Prostate gland (tissue), 2 donors: ENCODE measurements around the gene RPS15. TPM values are rescaled to one million over a fixed set of nuclear protein-coding genes. Genes with fewer than 3 reads are reported as not detected.

Experiments used
- DNase-seq: peaks from one replicate; pipeline ENCODE4 v3.0.0-alpha.2; 2019; ENCODE audit warnings: low spot score
- H3K27ac ChIP-seq, 2 donors: fragments of 200-600 bp; sonication (generic); 2 replicates each; pipeline ENCODE4 v1.5.1; 2017 to 2019
- H3K27me3 ChIP-seq: fragments of 200-600 bp; sonication (generic); replicated peaks from 2 replicates; pipeline ENCODE4 v1.5.1; 2019; ENCODE audit not compliant: insufficient read depth
- H3K36me3 ChIP-seq, 2 donors: fragments of 200-600 bp; sonication (generic); 1 replicate in 1 of 2; 2 replicates in 1 of 2; pipeline versions ENCODE4 v1.5.1 to v1.8.1; 2017 to 2019
- H3K4me1 ChIP-seq: fragments of 200-600 bp; sonication (generic); replicated peaks from 2 replicates; pipeline ENCODE4 v1.5.1; 2019
- H3K4me3 ChIP-seq, 2 donors: fragments of 200-600 bp; sonication (generic); 2 replicates each; pipeline ENCODE4 v1.5.1; 2017 to 2019
- H3K9me3 ChIP-seq: fragments of 200-600 bp; sonication (generic); 2 replicates; pipeline ENCODE4 v1.5.1; 2017
- CTCF ChIP-seq, 4 experiments: fragments of 200-600 bp in 2 of 4; fragments of 450-650 bp in 2 of 4; sonication (generic) in 2 of 4; IDR thresholded peaks; 1 replicate in 3 of 4; 2 replicates in 1 of 4; pipeline ENCODE4 v1.5.1; 2016 to 2019; ENCODE audit warnings: antibody characterized with exemption in 4 of 4, mild to moderate bottlenecking in 2 of 4, moderate library complexity in 2 of 4
- POLR2A ChIP-seq: fragments of 450-650 bp; IDR thresholded peaks from one replicate; pipeline ENCODE4 v1.6.1; 2016; ENCODE audit warnings: antibody characterized with exemption, mild to moderate bottlenecking
- POLR2AphosphoS5 ChIP-seq: sonication (generic); formaldehyde crosslinking; IDR thresholded peaks from one replicate; pipeline ENCODE4 v1.6.1; 2017; ENCODE audit warnings: antibody characterized with exemption
- WGBS: methylation state at CpG from one replicate; pipeline ENCODE4 v1.1.5; 2018; 5-methylcytosine and 5-hydroxymethylcytosine counted together
- intact Hi-C: fragments of 100-400 bp; cut with DNase I; formaldehyde crosslinking; loops from one replicate; pipeline ENCODE4 v1.14.2; 2022
- total RNA-seq, 2 donors: library from RNA; depleted of rRNA; stranded (reverse); fragments of >200 nt; gene quantifications; one replicate each; pipeline ENCODE4 v1.1.0, GENCODE V29; 2016

Gene RPS15
- total RNA-seq, 2 donors from 2014 or later: 3,102 to 5,853 TPM

GRCh38 chr19:1392939-1393530, 45.2 kb upstream of the RPS15 start:
- TF ChIP-seq POLR2AphosphoS5 (no peak), CTCF (IDR thresholded peaks at IDR 0.05) (no peak), POLR2A (no peak)
- intact Hi-C loops: no loop called here
- no peak overlapping the region for H3K27ac ChIP-seq
- H3K4me1 ChIP-seq: no peaks in the 10 kb centered on the region
- DNase-seq: no peak
- H3K27me3 ChIP-seq: no peaks in the 10 kb centered on the region
- peaks cover 0 to 4% of the 10 kb centered on the region in 2 donors for H3K36me3 ChIP-seq
- H3K4me3 ChIP-seq: no peak overlapping the region
- WGBS: 88% methylated on average over 21 of the region's 37 CpGs
- no peaks in the 10 kb centered on the region for H3K9me3 ChIP-seq

DNA sequence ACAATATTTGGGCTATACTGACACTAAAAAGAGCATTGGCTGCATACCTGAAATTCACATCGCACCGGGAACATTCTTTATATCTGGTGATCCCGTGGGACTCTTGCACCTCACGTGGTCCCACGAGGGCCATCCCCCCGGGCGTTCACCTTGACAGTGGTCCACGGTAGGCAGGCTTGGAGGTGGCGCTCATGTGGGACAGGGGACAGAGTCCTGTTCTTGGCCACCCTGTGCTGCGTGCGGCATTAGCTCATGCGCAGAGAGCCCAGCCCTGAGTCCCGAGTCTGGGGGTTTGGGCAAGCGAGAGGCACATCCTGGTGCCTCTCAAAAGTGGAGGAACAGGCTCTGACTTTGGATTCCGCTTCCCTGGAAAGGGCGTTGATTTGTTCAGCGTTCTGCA, 44.4 kb upstream of the RPS15 start:
- H3K9me3 ChIP-seq: no peaks in the 10 kb centered on the region
- no peak for DNase-seq
- H3K4me3 ChIP-seq: no peak overlapping the region
- intact Hi-C loops: no loop called here
- H3K27ac ChIP-seq: no peak overlapping the region
- H3K4me1 ChIP-seq: no peaks in the 10 kb centered on the region
- H3K36me3 ChIP-seq: peaks cover 0 to 4% of the 10 kb centered on the region in 2 donors
- H3K27me3 ChIP-seq: no peaks in the 10 kb centered on the region
- TF ChIP-seq POLR2AphosphoS5: no peak
- no peak for TF ChIP-seq POLR2A
- TF ChIP-seq CTCF (IDR thresholded peaks at IDR 0.05): no peak
- WGBS: 68% methylated on average over 14 of the region's 17 CpGs

DNA sequence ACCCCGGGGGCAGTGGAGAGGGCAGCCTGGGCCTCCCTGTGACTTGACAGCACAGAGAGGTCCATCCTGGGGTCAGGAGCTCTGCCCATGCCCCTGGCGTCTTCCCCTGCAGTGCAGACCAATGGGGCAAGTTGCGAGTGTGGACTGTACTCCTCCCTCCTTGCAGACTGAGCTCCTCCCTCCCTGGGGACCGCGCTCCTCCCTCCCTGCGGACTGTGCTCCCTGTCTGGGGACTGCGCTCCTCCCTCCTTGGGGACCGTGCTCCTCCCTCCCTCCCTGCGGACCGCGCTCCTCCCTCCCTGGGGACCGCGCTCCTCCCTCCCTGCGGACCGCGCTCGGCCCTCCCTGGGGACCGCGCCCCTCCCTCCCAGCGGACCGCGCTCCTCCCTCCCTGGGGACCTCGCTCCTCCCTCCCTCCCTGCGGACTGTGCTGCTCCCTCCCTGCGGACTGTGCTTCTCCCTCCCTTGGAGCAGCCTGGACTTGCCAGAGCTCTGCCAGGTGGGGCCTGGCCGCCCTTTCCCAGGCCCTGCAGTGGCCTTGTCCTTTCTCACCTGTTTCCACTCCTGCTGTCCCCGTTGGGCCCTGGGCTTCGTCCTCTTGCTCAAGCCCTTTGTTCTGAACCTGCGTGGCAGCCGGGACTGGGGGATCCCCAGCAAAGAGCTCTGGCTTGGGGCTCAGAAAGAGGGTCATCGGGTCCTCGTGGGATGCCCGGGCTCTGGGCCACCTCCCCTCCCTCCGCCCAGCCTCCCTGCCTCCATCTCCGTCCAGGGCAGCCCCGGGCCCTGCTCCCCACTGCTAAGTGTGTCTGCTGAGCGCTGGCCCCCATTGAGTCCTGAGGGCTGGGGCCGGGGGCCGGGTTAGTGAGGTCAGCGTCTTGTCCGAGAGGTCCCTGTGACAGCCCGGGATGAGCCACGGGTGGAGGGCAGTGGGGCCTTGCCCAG, 43.7 kb upstream of the RPS15 start:
- 36% methylated on average over 41 of the region's 43 CpGs for WGBS
- Histone ChIP-seq H3K27ac (no peak overlapping the region), H3K4me3 (no peak overlapping the region)

DNA sequence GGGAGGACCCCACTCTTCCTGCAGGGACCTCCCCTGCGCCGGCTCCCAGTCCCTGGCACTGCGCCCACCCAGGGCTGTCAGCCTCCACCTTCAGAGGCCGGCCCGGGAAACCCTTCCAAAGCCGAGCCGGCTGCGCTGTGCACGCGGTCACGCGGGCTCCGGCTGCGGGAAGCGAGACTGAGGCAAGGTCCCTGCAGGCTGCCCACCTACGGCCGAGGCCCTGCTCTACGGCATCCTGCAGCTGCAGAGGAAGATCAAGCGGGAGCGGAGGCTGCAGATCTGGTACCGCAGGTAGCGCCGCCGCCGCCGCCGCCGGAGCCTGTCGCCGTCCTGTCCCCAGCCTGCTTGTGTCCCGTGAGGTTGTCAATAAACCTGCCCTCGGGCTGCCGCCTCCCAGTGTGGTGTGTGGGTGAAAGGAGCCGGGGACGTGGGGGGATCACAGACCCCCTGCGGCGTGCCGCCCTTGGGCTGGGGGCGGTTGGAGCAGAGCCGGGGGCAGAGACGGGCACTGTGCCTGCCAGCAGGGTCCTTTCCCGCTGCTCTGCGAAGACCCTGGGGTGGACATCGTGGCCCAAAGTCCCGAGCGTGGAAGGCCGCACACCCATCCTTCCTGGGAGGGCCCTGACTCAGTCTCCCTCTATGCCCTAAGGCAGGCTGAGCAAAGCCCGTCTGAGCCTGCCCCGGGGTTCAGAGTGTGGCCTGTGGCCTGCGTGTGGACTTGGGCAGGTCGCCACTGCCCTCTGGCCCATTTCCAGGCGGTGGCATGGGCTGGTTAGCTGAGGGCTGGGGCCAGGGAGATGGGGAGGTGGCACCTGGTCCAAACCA, 42.8 kb upstream of the RPS15 start:
- Histone ChIP-seq H3K4me3 (no peak overlapping the region), H3K9me3 (no peaks in the 10 kb centered on the region), H3K27ac (no peak overlapping the region), H3K4me1 (no peaks in the 10 kb centered on the region), H3K36me3 (peaks cover 0 to 4% of the 10 kb centered on the region in 2 donors), H3K27me3 (no peaks in the 10 kb centered on the region)
- TF ChIP-seq POLR2AphosphoS5 (no peak), POLR2A (no peak), CTCF (IDR thresholded peaks at IDR 0.05) (no peak)
- no peak for DNase-seq
- intact Hi-C loops: no loop called here
- 35% methylated on average over 27 of the region's 52 CpGs for WGBS

More for the DNA sequence above, 43.7 kb upstream of the RPS15 start:
- DNase-seq: no peak
- H3K9me3 ChIP-seq: no peaks in the 10 kb centered on the region
- H3K4me1 ChIP-seq: no peaks in the 10 kb centered on the region
- no peaks in the 10 kb centered on the region for H3K27me3 ChIP-seq
- intact Hi-C loops: no loop called here
- H3K36me3 ChIP-seq: peaks cover 0 to 4% of the 10 kb centered on the region in 2 donors
- TF ChIP-seq CTCF (IDR thresholded peaks at IDR 0.05) (no peak), POLR2AphosphoS5 (no peak), POLR2A (no peak)
